HepG2 (cell line): Measurements from ENCODE around the gene MBIP. TPM values are rescaled to one million over a fixed set of nuclear protein-coding genes. Genes with fewer than 3 reads are reported as not detected.

Experiments used
- CREB1 ChIP-seq, 2 experiments: fragments of 450-650 bp in 1 of 2; IDR thresholded peaks; 2 replicates each; pipeline ENCODE4 v1.6.1; 2016 to 2017; ENCODE audit warnings: control low read depth in 1 of 2, mild to moderate bottlenecking in 1 of 2, missing compliant biosample characterization in 1 of 2, missing genetic modification characterization in 1 of 2
- IKZF4 ChIP-seq: sonication (generic); formaldehyde crosslinking; IDR thresholded peaks from 2 replicates; pipeline ENCODE4 v1.5.1; 2020; ENCODE audit warnings: borderline replicate concordance, mild to moderate bottlenecking, low read depth, missing genetic modification reagents; ENCODE audit errors: not compliant biosample characterization
- JUN ChIP-seq: sonication (generic); formaldehyde crosslinking; IDR thresholded peaks from 2 replicates; pipeline ENCODE4 v1.4.0; 2020; ENCODE audit warnings: mild to moderate bottlenecking, missing genetic modification reagents
- KLF11 ChIP-seq: IDR thresholded peaks from 2 replicates; pipeline ENCODE4 v1.6.1; 2016; ENCODE audit warnings: missing compliant biosample characterization
- SRSF1 ChIP-seq: fragments of 200-400 bp; formaldehyde crosslinking; optimal IDR thresholded peaks from 2 replicates; pipeline ENCODE3; 2017; ENCODE audit warnings: mild to moderate bottlenecking, low read depth, low read length, moderate library complexity
- TSC22D2 ChIP-seq: sonication (generic); formaldehyde crosslinking; IDR thresholded peaks from 2 replicates; pipeline ENCODE4 v1.5.1; 2020; ENCODE audit warnings: missing genetic modification reagents, mild to moderate bottlenecking, borderline replicate concordance
- ZNF10 ChIP-seq: sonication (generic); formaldehyde crosslinking; IDR thresholded peaks from 2 replicates; pipeline ENCODE4 v1.4.0; 2020; ENCODE audit warnings: mild to moderate bottlenecking, low read depth, missing genetic modification reagents, borderline replicate concordance
- ZNF143 ChIP-seq: sonication (generic); formaldehyde crosslinking; IDR thresholded peaks from 2 replicates; pipeline ENCODE4 v1.4.0; 2020; ENCODE audit warnings: missing genetic modification reagents
- ZNF234 ChIP-seq: sonication (generic); formaldehyde crosslinking; conservative IDR thresholded peaks from 2 replicates; pipeline ENCODE4 v1.5.1; 2020; ENCODE audit warnings: mild to moderate bottlenecking, missing genetic modification reagents
- ZNF441 ChIP-seq: sonication (generic); formaldehyde crosslinking; IDR thresholded peaks from 2 replicates; pipeline ENCODE4 v1.7.0; 2021; ENCODE audit warnings: missing genetic modification reagents, borderline replicate concordance
- ZNF496 ChIP-seq: sonication (generic); formaldehyde crosslinking; IDR thresholded peaks from 2 replicates; pipeline ENCODE4 v1.8.1; 2023; ENCODE audit warnings: mild to moderate bottlenecking, moderate library complexity, missing genetic modification reagents; ENCODE audit not compliant: insufficient replicate concordance
- ZNF563 ChIP-seq: sonication (generic); formaldehyde crosslinking; IDR thresholded peaks from 2 replicates; pipeline ENCODE4 v1.8.0; 2022; ENCODE audit warnings: mild to moderate bottlenecking, moderate library complexity, missing genetic modification reagents
- ZNF567 ChIP-seq: sonication (generic); formaldehyde crosslinking; IDR thresholded peaks from 2 replicates; pipeline ENCODE4 v1.8.1; 2023; ENCODE audit warnings: mild to moderate bottlenecking, missing genetic modification reagents, borderline replicate concordance
- polyA plus RNA-seq, 8 experiments: library from polyadenylated mRNA; depleted of rRNA in 3 of 8; stranded (reverse) in 7 of 8; unstranded in 1 of 8; fragments of >200 nt; fragmentation: Illumina TruSeq in 4 of 8; extraction: Trizol in 4 of 8; gene quantifications; 2 replicates each; pipeline versions ENCODE4 v1.2.1 to v1.2.3, GENCODE V29; 2011 to 2016; ENCODE audit warnings: low read depth in 4 of 8, missing spikeins in 1 of 8, mixed read lengths in 1 of 8; ENCODE audit not compliant: insufficient read depth in 1 of 8
- total RNA-seq, 5 experiments: library from RNA; depleted of rRNA; stranded (reverse); fragments of >200 nt; fragmentation: Illumina TruSeq; extraction: Trizol; gene quantifications; 2 replicates each; pipeline ENCODE4 v1.2.3, GENCODE V29; 2016; ENCODE audit warnings: low read depth in 1 of 5
- TF ChIP-seq, protein P1 (sequence below): sonication (generic); formaldehyde crosslinking; IDR thresholded peaks from 2 replicates; pipeline ENCODE4 v1.5.1; 2020; ENCODE audit warnings: missing genetic modification reagents, mild to moderate bottlenecking, borderline replicate concordance
- TF ChIP-seq, protein P2 (sequence below): sonication (generic); IDR thresholded peaks from 2 replicates; pipeline ENCODE4 v1.6.1; 2016; ENCODE audit warnings: low read depth, borderline replicate concordance
- TF ChIP-seq, protein P3 (sequence below): sonication (generic); formaldehyde crosslinking; IDR thresholded peaks from 2 replicates; pipeline ENCODE4 v1.9.0; 2021; ENCODE audit warnings: missing genetic modification reagents, mild to moderate bottlenecking, borderline replicate concordance
- TF ChIP-seq, protein P4 (sequence below): sonication (generic); formaldehyde crosslinking; IDR thresholded peaks from 2 replicates; pipeline ENCODE4 v1.4.0; 2020; ENCODE audit warnings: missing genetic modification reagents, borderline replicate concordance
- TF ChIP-seq, protein P5 (sequence below): fragments of 450-650 bp; IDR thresholded peaks from 2 replicates; pipeline ENCODE4 v1.6.1; 2017; ENCODE audit warnings: mild to moderate bottlenecking

MBIP gene
- total and polyA plus RNA-seq, 2 of the 13 experiments (the other 11 are each of a cell fraction or from before 2014, with no cell fraction given): 48.1 to 48.6 TPM

DNA sequence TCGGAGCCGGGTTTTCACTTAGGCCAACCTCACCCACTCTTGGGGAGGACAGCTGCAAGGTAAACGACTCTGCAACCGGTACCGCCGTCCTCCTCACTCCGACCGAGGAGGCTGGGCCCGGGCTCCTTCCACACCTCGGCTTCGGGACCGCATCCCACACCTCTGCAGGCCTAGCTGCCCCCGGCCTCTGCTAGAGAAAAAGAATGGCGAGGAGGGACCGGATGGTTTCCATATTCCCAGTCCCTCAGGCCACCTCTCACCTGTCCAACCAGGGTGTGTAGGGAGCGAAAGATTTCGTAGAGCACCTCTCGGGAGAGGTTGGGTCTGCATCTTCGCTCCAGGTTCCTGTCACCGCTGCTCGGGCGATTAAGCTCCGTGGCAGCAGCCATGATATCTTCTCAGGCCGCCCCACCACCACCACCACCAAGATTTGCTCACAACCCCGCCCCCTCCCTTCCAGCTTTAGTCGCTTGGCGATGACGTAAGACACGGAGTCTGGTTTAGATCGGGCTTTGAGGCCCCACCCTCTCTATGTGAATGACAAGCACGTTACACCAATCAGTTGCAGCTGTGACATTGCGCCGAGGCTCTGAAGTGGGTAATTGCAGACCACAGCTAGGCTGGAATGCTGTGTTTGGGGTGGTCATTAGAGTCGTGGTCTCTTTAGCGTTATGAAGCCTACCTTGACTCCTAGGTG is at the start of gene MBIP (continued):
- peak; percentile 91; the same call in 1 of the 2 replicates for TF ChIP-seq ZNF563 (CRISPR knock-in tag)
- TF ChIP-seq, protein P1, sequence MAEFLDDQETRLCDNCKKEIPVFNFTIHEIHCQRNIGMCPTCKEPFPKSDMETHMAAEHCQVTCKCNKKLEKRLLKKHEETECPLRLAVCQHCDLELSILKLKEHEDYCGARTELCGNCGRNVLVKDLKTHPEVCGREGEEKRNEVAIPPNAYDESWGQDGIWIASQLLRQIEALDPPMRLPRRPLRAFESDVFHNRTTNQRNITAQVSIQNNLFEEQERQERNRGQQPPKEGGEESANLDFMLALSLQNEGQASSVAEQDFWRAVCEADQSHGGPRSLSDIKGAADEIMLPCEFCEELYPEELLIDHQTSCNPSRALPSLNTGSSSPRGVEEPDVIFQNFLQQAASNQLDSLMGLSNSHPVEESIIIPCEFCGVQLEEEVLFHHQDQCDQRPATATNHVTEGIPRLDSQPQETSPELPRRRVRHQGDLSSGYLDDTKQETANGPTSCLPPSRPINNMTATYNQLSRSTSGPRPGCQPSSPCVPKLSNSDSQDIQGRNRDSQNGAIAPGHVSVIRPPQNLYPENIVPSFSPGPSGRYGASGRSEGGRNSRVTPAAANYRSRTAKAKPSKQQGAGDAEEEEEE (CRISPR knock-in tag): no peak
- no peak for TF ChIP-seq ZNF143 (CRISPR knock-in tag)
- peak; percentile 84 for TF ChIP-seq SRSF1
- peak; percentile 82; the same call in 1 of the 2 replicates for TF ChIP-seq ZNF234 (CRISPR knock-in tag)
- TF ChIP-seq, protein P2, sequence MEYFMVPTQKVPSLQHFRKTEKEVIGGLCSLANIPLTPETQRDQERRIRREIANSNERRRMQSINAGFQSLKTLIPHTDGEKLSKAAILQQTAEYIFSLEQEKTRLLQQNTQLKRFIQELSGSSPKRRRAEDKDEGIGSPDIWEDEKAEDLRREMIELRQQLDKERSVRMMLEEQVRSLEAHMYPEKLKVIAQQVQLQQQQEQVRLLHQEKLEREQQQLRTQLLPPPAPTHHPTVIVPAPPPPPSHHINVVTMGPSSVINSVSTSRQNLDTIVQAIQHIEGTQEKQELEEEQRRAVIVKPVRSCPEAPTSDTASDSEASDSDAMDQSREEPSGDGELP: peak; percentile 63; the same call in 1 of the 2 replicates
- TF ChIP-seq ZNF567 (CRISPR knock-in tag): no peak
- peak; percentile 99 for TF ChIP-seq CREB1 (IDR thresholded peaks at IDR 0.05)
- TF ChIP-seq CREB1 (CRISPR knock-in tag; IDR thresholded peaks at IDR 0.05): peak; percentile 99
- TF ChIP-seq, protein P3, sequence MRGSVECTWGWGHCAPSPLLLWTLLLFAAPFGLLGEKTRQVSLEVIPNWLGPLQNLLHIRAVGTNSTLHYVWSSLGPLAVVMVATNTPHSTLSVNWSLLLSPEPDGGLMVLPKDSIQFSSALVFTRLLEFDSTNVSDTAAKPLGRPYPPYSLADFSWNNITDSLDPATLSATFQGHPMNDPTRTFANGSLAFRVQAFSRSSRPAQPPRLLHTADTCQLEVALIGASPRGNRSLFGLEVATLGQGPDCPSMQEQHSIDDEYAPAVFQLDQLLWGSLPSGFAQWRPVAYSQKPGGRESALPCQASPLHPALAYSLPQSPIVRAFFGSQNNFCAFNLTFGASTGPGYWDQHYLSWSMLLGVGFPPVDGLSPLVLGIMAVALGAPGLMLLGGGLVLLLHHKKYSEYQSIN (CRISPR knock-in tag): no peak
- TF ChIP-seq TSC22D2 (CRISPR knock-in tag): peak; percentile 91; the same call in 1 of the 2 replicates
- no peak for TF ChIP-seq ZNF496 (CRISPR knock-in tag)
- TF ChIP-seq, protein P4, sequence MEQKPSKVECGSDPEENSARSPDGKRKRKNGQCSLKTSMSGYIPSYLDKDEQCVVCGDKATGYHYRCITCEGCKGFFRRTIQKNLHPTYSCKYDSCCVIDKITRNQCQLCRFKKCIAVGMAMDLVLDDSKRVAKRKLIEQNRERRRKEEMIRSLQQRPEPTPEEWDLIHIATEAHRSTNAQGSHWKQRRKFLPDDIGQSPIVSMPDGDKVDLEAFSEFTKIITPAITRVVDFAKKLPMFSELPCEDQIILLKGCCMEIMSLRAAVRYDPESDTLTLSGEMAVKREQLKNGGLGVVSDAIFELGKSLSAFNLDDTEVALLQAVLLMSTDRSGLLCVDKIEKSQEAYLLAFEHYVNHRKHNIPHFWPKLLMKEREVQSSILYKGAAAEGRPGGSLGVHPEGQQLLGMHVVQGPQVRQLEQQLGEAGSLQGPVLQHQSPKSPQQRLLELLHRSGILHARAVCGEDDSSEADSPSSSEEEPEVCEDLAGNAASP (CRISPR knock-in tag): peak; percentile 47; the same call in 1 of the 2 replicates
- TF ChIP-seq, protein P5, sequence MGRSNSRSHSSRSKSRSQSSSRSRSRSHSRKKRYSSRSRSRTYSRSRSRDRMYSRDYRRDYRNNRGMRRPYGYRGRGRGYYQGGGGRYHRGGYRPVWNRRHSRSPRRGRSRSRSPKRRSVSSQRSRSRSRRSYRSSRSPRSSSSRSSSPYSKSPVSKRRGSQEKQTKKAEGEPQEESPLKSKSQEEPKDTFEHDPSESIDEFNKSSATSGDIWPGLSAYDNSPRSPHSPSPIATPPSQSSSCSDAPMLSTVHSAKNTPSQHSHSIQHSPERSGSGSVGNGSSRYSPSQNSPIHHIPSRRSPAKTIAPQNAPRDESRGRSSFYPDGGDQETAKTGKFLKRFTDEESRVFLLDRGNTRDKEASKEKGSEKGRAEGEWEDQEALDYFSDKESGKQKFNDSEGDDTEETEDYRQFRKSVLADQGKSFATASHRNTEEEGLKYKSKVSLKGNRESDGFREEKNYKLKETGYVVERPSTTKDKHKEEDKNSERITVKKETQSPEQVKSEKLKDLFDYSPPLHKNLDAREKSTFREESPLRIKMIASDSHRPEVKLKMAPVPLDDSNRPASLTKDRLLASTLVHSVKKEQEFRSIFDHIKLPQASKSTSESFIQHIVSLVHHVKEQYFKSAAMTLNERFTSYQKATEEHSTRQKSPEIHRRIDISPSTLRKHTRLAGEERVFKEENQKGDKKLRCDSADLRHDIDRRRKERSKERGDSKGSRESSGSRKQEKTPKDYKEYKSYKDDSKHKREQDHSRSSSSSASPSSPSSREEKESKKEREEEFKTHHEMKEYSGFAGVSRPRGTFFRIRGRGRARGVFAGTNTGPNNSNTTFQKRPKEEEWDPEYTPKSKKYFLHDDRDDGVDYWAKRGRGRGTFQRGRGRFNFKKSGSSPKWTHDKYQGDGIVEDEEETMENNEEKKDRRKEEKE: no peak
- peak; percentile 79 for TF ChIP-seq IKZF4
- peak; percentile 93 for TF ChIP-seq JUN (CRISPR knock-in tag)
- TF ChIP-seq ZNF441 (CRISPR knock-in tag): peak; percentile 85; the same call in 1 of the 2 replicates
- no peak for TF ChIP-seq ZNF10 (CRISPR knock-in tag)
- TF ChIP-seq KLF11 (CRISPR knock-in tag): peak; percentile 76
